Measurements from ENCODE around the gene ZNF326. TPM values are rescaled to one million over a fixed set of nuclear protein-coding genes. Genes with fewer than 3 reads are reported as not detected.
"Not testable (repeated sequence)": the region's sequence is repeated elsewhere in the genome, so short reads cannot be mapped to it uniquely, and the experiment has no call there.

Gene ZNF326
- total RNA-seq, 1 experiment from 2014 or later: 28.9 TPM

- intact Hi-C loops (cut with micrococcal nuclease): loop anchor here (5.0 kb wide), 1 partner anchor 174 kb away; the partner anchor contains the start of gene LRRC8D
- Mint-ChIP-seq H3K4me3 (ENCODE audit: unreplicated experiment) (peak overlapping the region; percentile 94), H3K36me3 (ENCODE audit: insufficient read depth, unreplicated experiment) (peaks cover 26% of the 10 kb centered on the region), H3K4me1 (ENCODE audit: insufficient read depth, unreplicated experiment) (peaks cover 47% of the 10 kb centered on the region), H3K9me3 (ENCODE audit: unreplicated experiment) (no peaks in the 10 kb centered on the region), H3K27me3 (ENCODE audit: insufficient read depth, unreplicated experiment) (no peaks in the 10 kb centered on the region), H3K27ac (ENCODE audit: low read depth, unreplicated experiment) (peak overlapping the region; percentile 96)
- no peak for TF ChIP-seq CTCF (IDR thresholded peaks at IDR 0.05; ENCODE audit: unreplicated experiment)
- no peak for DNase-seq (ENCODE audit: unreplicated experiment)
- BruUV-seq (replicated peaks): TSS peak; percentile 48
- ChIA-PET CTCF (interaction anchor here (0.6 kb wide), 2 partner anchors 228 to 1535 kb away, joined by 3 read pairs; no protein-coding TSS in a partner anchor), POLR2A (interaction anchor here (0.6 to 1.1 kb wide), 10 partner anchors 7 to 1896 kb away, joined by 3 to 10 read pairs (median 4); partner anchors contain the start of gene LRRC8D)
Measured at GRCh38 chr1:89995598-89996449, 914 bp downstream of the ZNF326 start.

GRCh38 chr1:89996450-89997110 is 1.7 kb downstream of the ZNF326 start:
- no peak for DNase-seq (ENCODE audit: unreplicated experiment)
- Mint-ChIP-seq H3K27ac (ENCODE audit: low read depth, unreplicated experiment) (peak overlapping the region; percentile 96), H3K36me3 (ENCODE audit: insufficient read depth, unreplicated experiment) (peaks cover 33% of the 10 kb centered on the region), H3K27me3 (ENCODE audit: insufficient read depth, unreplicated experiment) (no peaks in the 10 kb centered on the region), H3K4me3 (ENCODE audit: unreplicated experiment) (peak overlapping the region; percentile 94), H3K4me1 (ENCODE audit: insufficient read depth, unreplicated experiment) (peaks cover 45% of the 10 kb centered on the region), H3K9me3 (ENCODE audit: unreplicated experiment) (no peaks in the 10 kb centered on the region)
- CTCF ChIA-PET: interaction anchor here (0.6 kb wide), 3 partner anchors 229 to 1534 kb away, joined by 3 to 5 read pairs (median 3); no protein-coding TSS in a partner anchor
- no TSS peak for BruUV-seq (replicated peaks)
- intact Hi-C loops (cut with micrococcal nuclease): loop anchor here (5.0 kb wide), 1 partner anchor 174 kb away; the partner anchor contains the start of gene LRRC8D
- TF ChIP-seq CTCF (IDR thresholded peaks at IDR 0.05; ENCODE audit: unreplicated experiment): no peak
- POLR2A ChIA-PET: interaction anchor here (0.6 to 1.1 kb wide), 8 partner anchors 11 to 1895 kb away, joined by 3 to 10 read pairs (median 3); partner anchors contain the start of gene LRRC8D

- BruUV-seq (replicated peaks); H3K9me3 Mint-ChIP-seq (ENCODE audit: unreplicated experiment); POLR2A ChIA-PET; H3K27me3 Mint-ChIP-seq (ENCODE audit: insufficient read depth, unreplicated experiment); DNase-seq (ENCODE audit: unreplicated experiment): not testable (repeated sequence)
- peaks cover 44% of the 10 kb centered on the region for H3K4me1 Mint-ChIP-seq (ENCODE audit: insufficient read depth, unreplicated experiment)
- peaks cover 35% of the 10 kb centered on the region for H3K36me3 Mint-ChIP-seq (ENCODE audit: insufficient read depth, unreplicated experiment)
- H3K4me3 Mint-ChIP-seq (ENCODE audit: unreplicated experiment): peak overlapping the region; percentile 94
- peak overlapping the region; percentile 96 for H3K27ac Mint-ChIP-seq (ENCODE audit: low read depth, unreplicated experiment)
- CTCF ChIA-PET: interaction anchor here (0.6 to 0.7 kb wide), 2 partner anchors 403 to 585 kb away, joined by 4 to 5 read pairs; no protein-coding TSS in a partner anchor
- intact Hi-C loops (cut with micrococcal nuclease): loop anchor here (5.0 kb wide), 1 partner anchor 175 kb away; the partner anchor contains the start of gene LRRC8D
Measured at GRCh38 chr1:89997152-89997551, 2.2 kb downstream of the ZNF326 start.

- H3K27ac Mint-ChIP-seq (ENCODE audit: low read depth, unreplicated experiment): no peak overlapping the region
- CTCF ChIA-PET: interaction anchor here (0.7 kb wide), 1 partner anchor 30 kb away, joined by 3 read pairs; no protein-coding TSS in a partner anchor
- no peaks in the 10 kb centered on the region for H3K9me3 Mint-ChIP-seq (ENCODE audit: unreplicated experiment)
- H3K36me3 Mint-ChIP-seq (ENCODE audit: insufficient read depth, unreplicated experiment): peaks cover 35% of the 10 kb centered on the region
- no TSS peak for BruUV-seq (replicated peaks)
- no peak for DNase-seq (ENCODE audit: unreplicated experiment)
- peak overlapping the region; percentile 19 for H3K4me3 Mint-ChIP-seq (ENCODE audit: unreplicated experiment)
- H3K4me1 Mint-ChIP-seq (ENCODE audit: insufficient read depth, unreplicated experiment): peaks cover 46% of the 10 kb centered on the region
- POLR2A ChIA-PET: interaction anchor here (0.7 kb wide), 1 partner anchor 177 kb away, joined by 4 read pairs; the partner anchor contains the start of gene LRRC8D
- H3K27me3 Mint-ChIP-seq (ENCODE audit: insufficient read depth, unreplicated experiment): no peaks in the 10 kb centered on the region
- intact Hi-C loops (cut with micrococcal nuclease): loop anchor here (5.0 kb wide), 1 partner anchor 176 kb away; the partner anchor contains the start of gene LRRC8D
- TF ChIP-seq CTCF (IDR thresholded peaks at IDR 0.05; ENCODE audit: unreplicated experiment): no peak
Measured at GRCh38 chr1:89998306-89998705, 3.4 kb downstream of the ZNF326 start.
